ENCODE results near the gene VN1R5.
"Not testable (repeated sequence)": the region's sequence is repeated elsewhere in the genome, so short reads cannot be mapped to it uniquely, and the experiment has no call there.

The VN1R5 gene

DNA sequence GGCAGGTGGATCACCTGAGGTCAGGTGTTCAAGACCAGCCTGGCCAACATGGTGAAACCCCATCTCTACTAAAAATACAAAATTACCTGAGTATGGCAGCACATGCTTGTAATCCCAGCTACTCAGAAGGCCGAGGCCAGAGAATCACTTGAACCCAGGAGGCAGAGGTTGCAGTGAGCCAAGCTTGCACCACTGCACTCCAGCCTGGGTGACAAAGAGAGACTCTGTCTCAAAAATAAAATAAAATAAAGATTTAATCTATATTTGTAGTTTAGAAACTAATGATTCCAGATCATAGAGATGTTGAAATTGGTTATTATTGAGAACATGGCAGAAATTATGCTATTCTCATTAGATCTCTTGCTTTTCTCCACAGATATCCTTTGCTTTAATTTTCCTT lies at the start of gene VN1R5:
TSS of gene VN1R5 (plus strand) at position 301 of the 400 bp plus-strand sequence.
- H3K9ac ChIP-seq (ENCODE audit: low read length in 5 of 5); H3K9me3 ChIP-seq (ENCODE audit: control insufficient read depth in 5 of 5, low read length in 5 of 5); H3K36me3 ChIP-seq (ENCODE audit: control insufficient read depth in 5 of 5, insufficient read depth in 5 of 5, low read length in 5 of 5); H3K4me3 ChIP-seq (ENCODE audit: low read depth in 1 of 5, low read length in 5 of 5); H3K4me1 ChIP-seq (ENCODE audit: control insufficient read depth in 5 of 5, insufficient read depth in 5 of 5, low read length in 5 of 5); H3K27ac ChIP-seq (ENCODE audit: low read depth, low read length); H3K27me3 ChIP-seq (ENCODE audit: control insufficient read depth in 5 of 5, insufficient read depth in 4 of 5, low read length in 5 of 5): not testable (repeated sequence)

DNA sequence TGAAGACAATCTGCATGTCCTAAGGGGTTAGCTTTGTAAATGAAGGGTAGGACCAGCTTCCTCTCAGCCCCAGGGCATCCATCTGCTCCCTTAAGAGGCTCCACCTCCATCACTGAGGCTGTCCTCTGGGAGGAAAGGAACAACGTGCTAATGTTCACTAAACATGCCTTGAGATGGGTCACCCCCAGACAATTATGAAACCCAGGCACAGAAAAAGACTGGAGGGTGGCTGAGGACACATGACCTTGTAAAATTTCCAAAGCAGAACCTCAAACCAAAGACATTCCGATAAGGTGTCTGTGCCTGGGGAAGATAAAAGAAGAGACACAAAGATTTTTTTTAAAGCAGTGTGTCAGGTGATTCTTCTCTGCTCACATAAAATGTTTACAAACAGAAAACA lies 46.5 kb upstream of the VN1R5 start:
- no peaks in the 10 kb centered on the region for H3K27me3 ChIP-seq (ENCODE audit: control insufficient read depth in 5 of 5, insufficient read depth in 4 of 5, low read length in 5 of 5)
- no peak overlapping the region for H3K27ac ChIP-seq (ENCODE audit: low read depth, low read length)
- H3K4me3 ChIP-seq (ENCODE audit: low read depth in 1 of 5, low read length in 5 of 5): peak overlapping the region in 3 of 5 donors; percentile 91 to 94 (median 93)
- peak overlapping the region; percentile 7 to 96 (median 85) for H3K9ac ChIP-seq (ENCODE audit: low read length in 5 of 5)
- H3K9me3 ChIP-seq (ENCODE audit: control insufficient read depth in 5 of 5, low read length in 5 of 5): no peaks in the 10 kb centered on the region
- peaks cover 7 to 24% (median 15%) of the 10 kb centered on the region in 5 donors for H3K4me1 ChIP-seq (ENCODE audit: control insufficient read depth in 5 of 5, insufficient read depth in 5 of 5, low read length in 5 of 5)
- peaks cover 0 to 8% (median 7%) of the 10 kb centered on the region in 5 donors for H3K36me3 ChIP-seq (ENCODE audit: control insufficient read depth in 5 of 5, insufficient read depth in 5 of 5, low read length in 5 of 5)

DNA sequence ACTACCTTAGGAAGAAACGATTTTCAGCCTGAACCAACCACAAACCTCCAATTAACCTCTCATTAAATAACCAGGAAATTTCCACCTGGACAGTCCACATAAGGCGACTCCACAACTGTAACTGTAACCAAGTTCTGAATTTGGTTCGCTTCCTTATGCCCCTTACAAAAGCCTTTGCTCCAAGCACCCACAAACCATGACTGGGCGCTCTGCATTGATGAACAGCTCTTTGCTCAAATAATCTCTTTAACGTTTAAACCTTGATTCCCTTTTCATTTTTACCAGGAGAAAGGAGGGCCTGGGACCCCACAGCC lies 45.9 kb upstream of the VN1R5 start:
- no peaks in the 10 kb centered on the region for H3K9me3 ChIP-seq (ENCODE audit: control insufficient read depth in 5 of 5, low read length in 5 of 5)
- peaks cover 0 to 8% (median 7%) of the 10 kb centered on the region in 5 donors for H3K36me3 ChIP-seq (ENCODE audit: control insufficient read depth in 5 of 5, insufficient read depth in 5 of 5, low read length in 5 of 5)
- H3K27me3 ChIP-seq (ENCODE audit: control insufficient read depth in 5 of 5, insufficient read depth in 4 of 5, low read length in 5 of 5): no peaks in the 10 kb centered on the region
- H3K27ac ChIP-seq (ENCODE audit: low read depth, low read length): peak overlapping the region; percentile 87
- peak overlapping the region; percentile 75 to 94 (median 92) for H3K4me3 ChIP-seq (ENCODE audit: low read depth in 1 of 5, low read length in 5 of 5)
- peak overlapping the region; percentile 84 to 96 (median 91) for H3K9ac ChIP-seq (ENCODE audit: low read length in 5 of 5)
- peaks cover 6 to 21% (median 15%) of the 10 kb centered on the region in 5 donors for H3K4me1 ChIP-seq (ENCODE audit: control insufficient read depth in 5 of 5, insufficient read depth in 5 of 5, low read length in 5 of 5)

DNA sequence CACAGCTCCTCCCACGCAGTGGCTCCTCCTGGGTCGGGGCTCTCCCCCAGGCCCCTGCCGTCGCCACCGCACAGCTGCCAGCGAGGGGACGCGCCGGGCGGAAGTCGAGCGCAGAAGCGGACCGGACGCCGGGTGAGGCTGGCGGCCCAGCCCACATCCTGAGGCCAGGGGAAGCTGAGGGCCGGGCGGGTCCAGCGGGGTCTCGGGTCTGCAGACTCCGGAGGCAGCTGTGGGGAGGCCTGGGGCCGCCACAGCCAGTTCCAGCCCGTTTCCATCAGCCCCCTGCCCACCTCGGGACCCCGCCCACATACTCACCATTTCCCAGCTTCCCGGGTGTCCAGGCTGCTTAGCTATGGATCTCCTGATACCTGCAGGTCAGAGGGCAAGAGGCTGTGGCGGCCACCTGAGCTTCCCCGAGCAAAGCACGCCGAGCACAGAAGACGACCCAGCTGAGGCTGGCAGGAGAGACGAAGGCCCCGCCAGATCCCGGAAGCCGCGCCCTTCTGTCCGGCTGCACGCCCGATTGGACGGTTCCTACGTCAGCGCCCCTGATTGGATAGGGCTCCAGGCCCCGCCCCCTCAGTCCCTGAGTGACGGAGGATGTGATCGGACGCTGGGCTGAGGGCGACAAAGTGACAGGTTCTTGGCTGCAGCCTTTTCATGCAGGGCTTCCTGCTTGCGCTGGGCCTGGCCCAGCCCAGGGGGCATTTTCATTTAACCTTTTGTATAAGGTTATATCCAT lies 45.3 kb upstream of the VN1R5 start:
- peaks cover 0 to 8% (median 7%) of the 10 kb centered on the region in 5 donors for H3K36me3 ChIP-seq (ENCODE audit: control insufficient read depth in 5 of 5, insufficient read depth in 5 of 5, low read length in 5 of 5)

DNA sequence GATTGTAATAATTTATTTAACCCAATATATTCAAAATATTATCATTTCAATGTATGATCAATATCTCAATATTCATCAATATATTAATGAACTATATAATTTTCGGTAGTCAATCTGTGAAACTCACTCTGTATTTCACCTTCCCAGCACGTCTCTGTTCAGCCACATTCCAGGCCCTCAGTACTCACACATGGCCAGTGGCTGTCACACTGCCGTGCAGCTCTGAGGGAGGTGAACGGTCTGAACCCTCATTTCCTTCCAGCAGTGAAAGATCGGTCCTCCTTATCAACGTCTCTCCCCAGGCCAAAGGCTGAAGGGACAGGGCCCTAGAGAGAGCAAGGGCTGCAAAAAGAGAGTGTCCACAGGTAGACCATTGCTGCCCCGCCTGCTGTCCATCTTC lies 44.5 kb upstream of the VN1R5 start:
- H3K27ac ChIP-seq (ENCODE audit: low read depth, low read length): no peak overlapping the region
- peak overlapping the region in 1 of 5 donors; percentile 19 for H3K9ac ChIP-seq (ENCODE audit: low read length in 5 of 5)
- H3K4me3 ChIP-seq (ENCODE audit: low read depth in 1 of 5, low read length in 5 of 5): peak overlapping the region in 2 of 5 donors; percentile 91 to 93
- no peaks in the 10 kb centered on the region for H3K27me3 ChIP-seq (ENCODE audit: control insufficient read depth in 5 of 5, insufficient read depth in 4 of 5, low read length in 5 of 5)
- no peaks in the 10 kb centered on the region for H3K9me3 ChIP-seq (ENCODE audit: control insufficient read depth in 5 of 5, low read length in 5 of 5)
- H3K36me3 ChIP-seq (ENCODE audit: control insufficient read depth in 5 of 5, insufficient read depth in 5 of 5, low read length in 5 of 5): peaks cover 0 to 3% (median 3%) of the 10 kb centered on the region in 5 donors
- H3K4me1 ChIP-seq (ENCODE audit: control insufficient read depth in 5 of 5, insufficient read depth in 5 of 5, low read length in 5 of 5): peaks cover 6 to 21% (median 15%) of the 10 kb centered on the region in 5 donors

More for the DNA sequence above, 45.3 kb upstream of the VN1R5 start:
- H3K27ac ChIP-seq (ENCODE audit: low read depth, low read length): peak overlapping the region; percentile 87
- peaks cover 6 to 21% (median 15%) of the 10 kb centered on the region in 5 donors for H3K4me1 ChIP-seq (ENCODE audit: control insufficient read depth in 5 of 5, insufficient read depth in 5 of 5, low read length in 5 of 5)
- H3K9ac ChIP-seq (ENCODE audit: low read length in 5 of 5): peak overlapping the region; percentile 84 to 96 (median 91)
- H3K27me3 ChIP-seq (ENCODE audit: control insufficient read depth in 5 of 5, insufficient read depth in 4 of 5, low read length in 5 of 5): no peaks in the 10 kb centered on the region
- peak overlapping the region; percentile 75 to 94 (median 92) for H3K4me3 ChIP-seq (ENCODE audit: low read depth in 1 of 5, low read length in 5 of 5)
- H3K9me3 ChIP-seq (ENCODE audit: control insufficient read depth in 5 of 5, low read length in 5 of 5): no peaks in the 10 kb centered on the region

DNA sequence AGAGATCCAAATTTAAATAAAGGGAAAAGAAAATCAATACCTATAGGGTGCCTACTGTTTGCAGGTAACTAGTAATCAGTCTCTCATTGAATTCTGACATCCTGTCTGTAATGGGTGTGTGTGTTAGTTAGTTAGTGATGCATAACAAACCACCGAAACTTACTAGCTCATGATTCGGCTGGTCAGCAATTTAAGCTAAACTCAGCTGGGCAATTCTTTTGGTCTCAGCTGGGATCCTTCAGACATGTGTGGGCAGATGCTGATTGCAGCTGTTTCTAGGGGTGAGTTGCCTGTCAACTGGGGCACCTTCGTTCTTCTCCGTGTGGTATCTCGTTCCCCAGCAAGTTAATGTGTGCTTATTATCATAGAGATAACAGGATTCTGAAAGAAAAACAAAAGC lies 43.9 kb upstream of the VN1R5 start:
- Histone ChIP-seq H3K9ac (ENCODE audit: low read length in 5 of 5) (no peak overlapping the region), H3K27me3 (ENCODE audit: control insufficient read depth in 5 of 5, insufficient read depth in 4 of 5, low read length in 5 of 5) (no peaks in the 10 kb centered on the region), H3K27ac (ENCODE audit: low read depth, low read length) (no peak overlapping the region), H3K4me3 (ENCODE audit: low read depth in 1 of 5, low read length in 5 of 5) (no peak overlapping the region), H3K4me1 (ENCODE audit: control insufficient read depth in 5 of 5, insufficient read depth in 5 of 5, low read length in 5 of 5) (peaks cover 6 to 21% (median 15%) of the 10 kb centered on the region in 5 donors), H3K9me3 (ENCODE audit: control insufficient read depth in 5 of 5, low read length in 5 of 5) (no peaks in the 10 kb centered on the region), H3K36me3 (ENCODE audit: control insufficient read depth in 5 of 5, insufficient read depth in 5 of 5, low read length in 5 of 5) (no peaks in the 10 kb centered on the region)

DNA sequence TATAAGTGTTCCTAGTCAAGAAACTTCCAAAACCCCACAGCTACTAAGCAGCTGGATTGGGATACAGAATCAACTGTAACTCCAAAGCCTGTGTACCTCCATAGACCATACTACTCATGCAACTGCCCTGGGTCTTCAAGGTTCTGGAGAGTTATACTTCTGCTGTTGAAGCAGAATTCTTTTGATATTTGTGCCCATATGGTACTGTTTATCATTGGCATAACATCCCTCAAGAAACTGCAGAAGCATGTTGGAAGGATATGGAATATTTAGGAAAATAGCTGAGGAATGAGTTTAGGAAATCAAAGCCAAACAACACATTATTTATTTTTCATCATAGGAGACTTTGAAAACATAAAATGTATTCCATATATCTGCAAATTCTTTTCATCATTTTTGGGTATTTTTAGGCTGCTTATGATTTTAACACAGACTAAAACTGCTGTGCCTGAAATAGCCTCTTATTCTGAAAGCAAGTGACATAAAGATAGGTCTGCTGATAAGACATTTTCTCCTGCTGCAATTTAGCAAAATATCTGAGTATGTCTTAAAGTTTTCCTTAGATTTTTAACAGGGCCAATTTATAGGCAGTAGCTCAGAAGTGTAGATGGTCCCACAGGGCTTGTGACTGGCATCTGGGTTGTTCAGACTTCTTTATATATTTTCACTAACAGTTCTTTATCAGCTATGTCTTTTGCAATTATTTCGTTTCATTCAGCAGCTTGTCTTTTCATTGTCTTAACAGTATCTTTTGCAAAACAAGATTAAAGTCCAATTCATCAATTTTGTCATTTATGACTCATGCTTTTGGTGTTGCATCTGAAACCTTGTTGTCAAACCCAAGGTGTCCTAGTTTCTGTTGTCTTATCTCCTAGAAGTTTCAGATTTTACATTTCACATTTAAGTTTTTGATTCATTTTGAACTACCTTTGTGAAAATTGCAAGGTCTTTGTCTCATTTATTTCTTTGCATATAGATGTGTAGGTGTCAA lies 43.0 kb upstream of the VN1R5 start:
- Histone ChIP-seq H3K4me1 (ENCODE audit: control insufficient read depth in 5 of 5, insufficient read depth in 5 of 5, low read length in 5 of 5) (peaks cover 6 to 21% (median 15%) of the 10 kb centered on the region in 5 donors), H3K27me3 (ENCODE audit: control insufficient read depth in 5 of 5, insufficient read depth in 4 of 5, low read length in 5 of 5) (no peaks in the 10 kb centered on the region), H3K27ac (ENCODE audit: low read depth, low read length) (no peak overlapping the region), H3K9ac (ENCODE audit: low read length in 5 of 5) (no peak overlapping the region), H3K4me3 (ENCODE audit: low read depth in 1 of 5, low read length in 5 of 5) (no peak overlapping the region), H3K36me3 (ENCODE audit: control insufficient read depth in 5 of 5, insufficient read depth in 5 of 5, low read length in 5 of 5) (no peaks in the 10 kb centered on the region), H3K9me3 (ENCODE audit: control insufficient read depth in 5 of 5, low read length in 5 of 5) (no peaks in the 10 kb centered on the region)

DNA sequence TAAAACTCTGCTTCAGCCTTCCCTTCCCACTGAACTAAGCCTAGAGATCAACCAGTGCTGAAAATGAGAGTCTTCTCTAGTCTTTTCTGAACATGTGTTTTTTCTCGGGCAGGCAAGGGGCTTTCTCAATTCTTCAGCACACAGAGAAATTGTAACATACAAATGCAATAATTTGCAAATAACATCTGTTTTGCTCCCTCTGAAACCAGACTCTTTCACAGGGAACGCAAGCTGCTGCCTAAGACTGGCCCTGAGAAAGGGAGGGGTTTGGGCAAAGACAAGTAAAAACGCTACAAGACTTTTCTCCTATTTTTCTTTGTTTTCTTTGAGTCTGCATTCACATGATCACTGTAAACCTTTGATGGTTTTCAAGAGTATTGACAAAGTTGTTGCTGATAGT lies 39.6 kb upstream of the VN1R5 start:
- no peak overlapping the region for H3K4me3 ChIP-seq (ENCODE audit: low read depth in 1 of 5, low read length in 5 of 5)
- H3K9ac ChIP-seq (ENCODE audit: low read length in 5 of 5): no peak overlapping the region
- H3K4me1 ChIP-seq (ENCODE audit: control insufficient read depth in 5 of 5, insufficient read depth in 5 of 5, low read length in 5 of 5): peaks cover 0 to 2% (median 0%) of the 10 kb centered on the region in 5 donors
- H3K27me3 ChIP-seq (ENCODE audit: control insufficient read depth in 5 of 5, insufficient read depth in 4 of 5, low read length in 5 of 5): peaks cover 0 to 2% (median 0%) of the 10 kb centered on the region in 5 donors
- no peak overlapping the region for H3K27ac ChIP-seq (ENCODE audit: low read depth, low read length)
- no peaks in the 10 kb centered on the region for H3K36me3 ChIP-seq (ENCODE audit: control insufficient read depth in 5 of 5, insufficient read depth in 5 of 5, low read length in 5 of 5)
- H3K9me3 ChIP-seq (ENCODE audit: control insufficient read depth in 5 of 5, low read length in 5 of 5): no peaks in the 10 kb centered on the region

DNA sequence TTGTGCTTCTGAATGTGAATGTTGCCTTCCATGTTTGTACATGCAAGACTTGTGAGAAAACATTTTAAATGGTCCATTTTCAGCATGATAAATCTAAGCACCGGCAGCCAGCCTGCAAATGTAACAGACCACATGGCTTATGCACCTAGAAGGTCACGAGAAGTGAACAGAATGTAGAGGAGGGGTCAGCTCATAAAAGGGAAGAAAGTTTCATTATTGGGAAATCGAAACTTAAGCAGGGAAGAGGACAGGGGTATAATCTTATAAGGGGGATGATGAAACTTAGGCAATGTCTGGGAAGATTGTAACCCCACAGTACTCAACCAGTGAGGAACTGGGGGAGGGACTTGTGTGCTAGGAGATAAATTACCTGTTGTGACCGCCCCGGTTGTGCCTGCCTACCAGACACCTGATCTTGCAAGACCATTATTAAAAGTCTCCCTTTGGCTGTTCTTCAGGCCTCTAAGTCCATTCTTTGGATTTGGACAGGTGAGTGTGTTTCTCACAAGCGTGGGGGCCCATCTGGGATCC lies 37.7 kb upstream of the VN1R5 start:
- Histone ChIP-seq H3K4me3 (ENCODE audit: low read depth in 1 of 5, low read length in 5 of 5) (no peak overlapping the region), H3K9me3 (ENCODE audit: control insufficient read depth in 5 of 5, low read length in 5 of 5) (no peaks in the 10 kb centered on the region), H3K27me3 (ENCODE audit: control insufficient read depth in 5 of 5, insufficient read depth in 4 of 5, low read length in 5 of 5) (peaks cover 0 to 2% (median 0%) of the 10 kb centered on the region in 5 donors), H3K36me3 (ENCODE audit: control insufficient read depth in 5 of 5, insufficient read depth in 5 of 5, low read length in 5 of 5) (no peaks in the 10 kb centered on the region), H3K4me1 (ENCODE audit: control insufficient read depth in 5 of 5, insufficient read depth in 5 of 5, low read length in 5 of 5) (no peaks in the 10 kb centered on the region), H3K9ac (ENCODE audit: low read length in 5 of 5) (no peak overlapping the region), H3K27ac (ENCODE audit: low read depth, low read length) (no peak overlapping the region)
